ENCODE measurements around the gene ARHGDIA. TPM values are rescaled to one million over a fixed set of nuclear protein-coding genes. Genes with fewer than 3 reads are reported as not detected.

The ARHGDIA gene
- total RNA-seq, 1 donor from 2014 or later = 120 TPM

- TF ChIP-seq POLR2A (IDR thresholded peaks at IDR 0.05) (no peak), CTCF (IDR thresholded peaks at IDR 0.05) (no peak), POLR2AphosphoS5 (IDR thresholded peaks at IDR 0.05; ENCODE audit: insufficient read depth in 1 of 2, low read depth in 1 of 2) (no peak)
- H3K4me3 ChIP-seq = peak overlapping the region; percentile 33 to 51
- no peak for DNase-seq (ENCODE audit: extremely low spot score in 2 of 2)
- intact Hi-C loops (cut with DNase I) = no loop called here
- H3K36me3 ChIP-seq = peaks cover 0 to 35% of the 10 kb centered on the region in 2 donors
- no peak overlapping the region for H3K27ac ChIP-seq
- no peaks in the 10 kb centered on the region for H3K27me3 ChIP-seq
- H3K4me1 ChIP-seq = peaks cover 15% of the 10 kb centered on the region
- H3K9me3 ChIP-seq = no peaks in the 10 kb centered on the region
These were observed 31.7 kb upstream of the ARHGDIA start for GRCh38 chr17:81902653-81903414.

- H3K9me3 ChIP-seq = no peaks in the 10 kb centered on the region
- peaks cover 15% of the 10 kb centered on the region for H3K4me1 ChIP-seq
- H3K4me3 ChIP-seq = peak within 1 kb of the TSS; percentile 33 to 51
- no peak within 1 kb of the TSS for H3K27ac ChIP-seq
- intact Hi-C loops (cut with DNase I) = no loop called here
- no peaks in the 10 kb centered on the region for H3K27me3 ChIP-seq
- peaks cover 0 to 36% of the 10 kb centered on the region in 2 donors for H3K36me3 ChIP-seq
- no peak for TF ChIP-seq POLR2AphosphoS5 (IDR thresholded peaks at IDR 0.05; ENCODE audit: insufficient read depth in 1 of 2, low read depth in 1 of 2)
- TF ChIP-seq POLR2A (IDR thresholded peaks at IDR 0.05) = no peak
- no peak for TF ChIP-seq CTCF (IDR thresholded peaks at IDR 0.05)
- DNase-seq (ENCODE audit: extremely low spot score in 2 of 2) = no peak
These were observed 31.0 kb upstream of the ARHGDIA start, which contains the start of gene NPB for GRCh38 chr17:81902023-81902652. NPB (plus strand) TSS chr17:81902238; CDS start chr17:81902278, 40 bp downstream.

- no peak for DNase-seq (ENCODE audit: extremely low spot score in 2 of 2)
- H3K4me3 ChIP-seq = peak overlapping the region; percentile 33 to 51
- H3K4me1 ChIP-seq = peaks cover 15% of the 10 kb centered on the region
- TF ChIP-seq CTCF (IDR thresholded peaks at IDR 0.05) (no peak), POLR2AphosphoS5 (IDR thresholded peaks at IDR 0.05; ENCODE audit: insufficient read depth in 1 of 2, low read depth in 1 of 2) (no peak), POLR2A (IDR thresholded peaks at IDR 0.05) (no peak)
- peaks cover 0 to 41% of the 10 kb centered on the region in 2 donors for H3K36me3 ChIP-seq
- intact Hi-C loops (cut with DNase I) = no loop called here
- H3K27ac ChIP-seq = no peak overlapping the region
- no peaks in the 10 kb centered on the region for H3K9me3 ChIP-seq
- H3K27me3 ChIP-seq = no peaks in the 10 kb centered on the region
These were observed 30.3 kb upstream of the ARHGDIA start for GRCh38 chr17:81901167-81902022.

- H3K27me3 ChIP-seq = no peaks in the 10 kb centered on the region
- TF ChIP-seq CTCF (IDR thresholded peaks at IDR 0.05) = no peak
- no peak for TF ChIP-seq POLR2A (IDR thresholded peaks at IDR 0.05)
- TF ChIP-seq POLR2AphosphoS5 (IDR thresholded peaks at IDR 0.05; ENCODE audit: insufficient read depth in 1 of 2, low read depth in 1 of 2) = no peak
- peaks cover 15% of the 10 kb centered on the region for H3K4me1 ChIP-seq
- peaks cover 0 to 52% of the 10 kb centered on the region in 2 donors for H3K36me3 ChIP-seq
- H3K4me3 ChIP-seq = no peak overlapping the region
- intact Hi-C loops (cut with DNase I) = no loop called here
- H3K9me3 ChIP-seq = no peaks in the 10 kb centered on the region
- no peak overlapping the region for H3K27ac ChIP-seq
- no peak for DNase-seq (ENCODE audit: extremely low spot score in 2 of 2)
These were observed 29.2 kb upstream of the ARHGDIA start for GRCh38 chr17:81900181-81900820.

Measured in vagina (tissue), 2 donors.